Parathyroid adenoma (tissue), 2 donors: ENCODE measurements around the gene DPP4.
"Not testable (repeated sequence)": the region's sequence is repeated elsewhere in the genome, so short reads cannot be mapped to it uniquely, and the experiment has no call there.

Experiments used
- H2AFZ ChIP-seq: fragments of 300-600 bp; sonication (generic); one replicate; pipeline ENCODE4 v1.7.0; 2017; ENCODE audit warnings: antibody characterized with exemption, mild to moderate bottlenecking
- H3K27ac ChIP-seq: fragments of 300-600 bp; sonication (generic); one replicate; pipeline ENCODE4 v1.7.0; 2017
- H3K27me3 ChIP-seq: fragments of 300-600 bp; sonication (generic); one replicate; pipeline ENCODE4 v1.7.0; 2017; ENCODE audit warnings: low read length; ENCODE audit not compliant: control insufficient read depth, insufficient read depth
- H3K36me3 ChIP-seq: fragments of 300-600 bp; sonication (generic); one replicate; pipeline ENCODE4 v1.7.0; 2017; ENCODE audit warnings: low read length; ENCODE audit not compliant: control insufficient read depth, insufficient read depth
- H3K4me1 ChIP-seq: fragments of 300-600 bp; sonication (generic); one replicate; pipeline ENCODE4 v1.7.0; 2017; ENCODE audit warnings: control low read depth
- H3K4me2 ChIP-seq: fragments of 300-600 bp; sonication (generic); one replicate; pipeline ENCODE4 v1.7.0; 2017; ENCODE audit warnings: low read length
- H3K4me3 ChIP-seq: fragments of 300-600 bp; sonication (generic); one replicate; pipeline ENCODE4 v1.7.0; 2017; ENCODE audit warnings: low read depth, low read length
- H3K79me2 ChIP-seq: fragments of 300-600 bp; sonication (generic); one replicate; pipeline ENCODE4 v1.7.0; 2017; ENCODE audit warnings: control low read depth
- H3K9ac ChIP-seq: fragments of 300-600 bp; sonication (generic); one replicate; pipeline ENCODE4 v1.7.0; 2017; ENCODE audit warnings: mild to moderate bottlenecking
- H3K9me3 ChIP-seq: fragments of 300-600 bp; sonication (generic); one replicate; pipeline ENCODE4 v1.7.0; 2017; ENCODE audit warnings: low read length; ENCODE audit not compliant: control insufficient read depth
- CTCF ChIP-seq: fragments of 300-600 bp; sonication (generic); IDR thresholded peaks from one replicate; pipeline ENCODE4 v1.7.0; 2017; ENCODE audit warnings: antibody characterized with exemption, mild to moderate bottlenecking
- donor health status: primary hyperparathyroidism.

Gene DPP4

GRCh38 chr2:162056796-162057399, 17.1 kb downstream of the DPP4 start:
- no peak overlapping the region for H3K27ac ChIP-seq
- TF ChIP-seq CTCF = no peak
- no peaks in the 10 kb centered on the region for H3K9me3 ChIP-seq
- no peaks in the 10 kb centered on the region for H3K36me3 ChIP-seq
- H3K4me2 ChIP-seq = no peak overlapping the region
- peaks cover 31% of the 10 kb centered on the region for H3K79me2 ChIP-seq
- no peak overlapping the region for H3K4me3 ChIP-seq
- peaks cover 5% of the 10 kb centered on the region for H3K4me1 ChIP-seq
- H3K27me3 ChIP-seq = no peaks in the 10 kb centered on the region
- H2AFZ ChIP-seq = no peak overlapping the region
- H3K9ac ChIP-seq = no peak overlapping the region

GRCh38 chr2:162053808-162054155, 20.2 kb downstream of the DPP4 start:
- peaks cover 13% of the 10 kb centered on the region for H3K4me1 ChIP-seq
- no peak overlapping the region for H3K9ac ChIP-seq
- no peaks in the 10 kb centered on the region for H3K36me3 ChIP-seq
- no peak overlapping the region for H3K4me3 ChIP-seq
- no peak overlapping the region for H3K27ac ChIP-seq
- no peak overlapping the region for H2AFZ ChIP-seq
- H3K79me2 ChIP-seq = peaks cover 27% of the 10 kb centered on the region
- H3K9me3 ChIP-seq = no peaks in the 10 kb centered on the region
- no peak overlapping the region for H3K4me2 ChIP-seq
- no peaks in the 10 kb centered on the region for H3K27me3 ChIP-seq
- TF ChIP-seq CTCF = no peak

GRCh38 chr2:162053066-162053807, 20.8 kb downstream of the DPP4 start:
- Histone ChIP-seq H3K79me2 (peaks cover 26% of the 10 kb centered on the region), H3K4me3 (no peak overlapping the region), H3K9ac (no peak overlapping the region), H3K36me3 (no peaks in the 10 kb centered on the region), H3K27me3 (no peaks in the 10 kb centered on the region), H3K4me1 (peaks cover 12% of the 10 kb centered on the region), H3K27ac (peak overlapping the region; percentile 24), H3K9me3 (no peaks in the 10 kb centered on the region), H2AFZ (peak overlapping the region; percentile 2), H3K4me2 (no peak overlapping the region)
- no peak for TF ChIP-seq CTCF

- TF ChIP-seq CTCF = no peak
- Histone ChIP-seq H3K9ac (no peak overlapping the region), H3K4me2 (no peak overlapping the region), H3K27ac (peak overlapping the region; percentile 67), H3K36me3 (no peaks in the 10 kb centered on the region), H3K27me3 (no peaks in the 10 kb centered on the region), H3K79me2 (peaks cover 5% of the 10 kb centered on the region), H3K4me3 (no peak overlapping the region), H2AFZ (peak overlapping the region; percentile 60), H3K9me3 (no peaks in the 10 kb centered on the region), H3K4me1 (peaks cover 12% of the 10 kb centered on the region)
Observed at GRCh38 chr2:162050513-162050961, 23.5 kb downstream of the DPP4 start.

- H3K4me3 ChIP-seq, H3K9ac ChIP-seq, H2AFZ ChIP-seq, H3K36me3 ChIP-seq, H3K4me2 ChIP-seq, H3K79me2 ChIP-seq, H3K27me3 ChIP-seq, H3K27ac ChIP-seq, H3K9me3 ChIP-seq: not testable (repeated sequence)
- peaks cover 12% of the 10 kb centered on the region for H3K4me1 ChIP-seq
Observed at GRCh38 chr2:162049089-162049488, 24.9 kb downstream of the DPP4 start.
